HEK293T (cell line): Measurements from ENCODE around the gene HOXC9.

Experiments used
- BHLHE40 ChIP-seq: fragments of 450-650 bp; IDR thresholded peaks from 2 replicates; pipeline ENCODE4 v1.6.1; 2016; ENCODE audit warnings: mild to moderate bottlenecking, moderate library complexity, borderline replicate concordance
- FOXM1 ChIP-seq: fragments of 450-650 bp; IDR thresholded peaks from 2 replicates; pipeline ENCODE4 v1.6.1; 2017; ENCODE audit warnings: mild to moderate bottlenecking, borderline replicate concordance
- NFRKB ChIP-seq: fragments of 450-650 bp; IDR thresholded peaks from 2 replicates; pipeline ENCODE4 v1.6.1; 2016; ENCODE audit warnings: mild to moderate bottlenecking, moderate library complexity

GRCh38 chr12:53971129-53971528, 28.8 kb upstream of the HOXC9 start:
- TF ChIP-seq FOXM1 (no peak), BHLHE40 (no peak), NFRKB (no peak)
